ENCODE measurements around the gene CDKN2D.
A peak's percentile ranks its signal among the peaks of the same experiment; 100 is the strongest.
"Not testable (repeated sequence)": the region's sequence is repeated elsewhere in the genome, so short reads cannot be mapped to it uniquely, and the experiment has no call there.

The CDKN2D gene

GRCh38 chr19:10551006-10551405 is 17.8 kb downstream of the CDKN2D start:
- not testable (repeated sequence) for DNase-seq

- DNase-seq = no peak
Measured at GRCh38 chr19:10550336-10550735, 18.4 kb downstream of the CDKN2D start.

- DNase-seq = no peak
Measured at GRCh38 chr19:10549733-10550132, 19.0 kb downstream of the CDKN2D start.

GRCh38 chr19:10548746-10549276 is 20.0 kb downstream of the CDKN2D start:
- DNase-seq = no peak

- DNase-seq = no peak
Measured at GRCh38 chr19:10546817-10547216, 22.0 kb downstream of the CDKN2D start.

- DNase-seq = no peak
Measured at GRCh38 chr19:10544753-10545251, 24.0 kb downstream of the CDKN2D start.

GRCh38 chr19:10544242-10544752 is 24.5 kb downstream of the CDKN2D start:
- no peak for DNase-seq

- peak; percentile 34 for DNase-seq
Measured at GRCh38 chr19:10543420-10544241, 25.1 kb downstream of the CDKN2D start, which contains the start of gene ATG4D. ATG4D (plus strand) TSS chr19:10543904; CDS start chr19:10544091, 187 bp downstream.

GRCh38 chr19:10543059-10543419 is 25.7 kb downstream of the CDKN2D start:
- DNase-seq = no peak

- not testable (repeated sequence) for DNase-seq
Measured at GRCh38 chr19:10539016-10539415, 29.8 kb downstream of the CDKN2D start.

GRCh38 chr19:10538204-10538983 is 30.4 kb downstream of the CDKN2D start:
- DNase-seq = no peak

GRCh38 chr19:10537668-10538067 is 31.1 kb downstream of the CDKN2D start:
- no peak for DNase-seq

GRCh38 chr19:10535613-10536012 is 33.2 kb downstream of the CDKN2D start:
- no peak for DNase-seq

- no peak for DNase-seq
Measured at GRCh38 chr19:10533646-10534386, 35.0 kb downstream of the CDKN2D start.

GRCh38 chr19:10532457-10532856 is 36.3 kb downstream of the CDKN2D start:
- DNase-seq = no peak

GRCh38 chr19:10526887-10527286 is 41.9 kb downstream of the CDKN2D start:
- DNase-seq = not testable (repeated sequence)

- DNase-seq = no peak
Measured at GRCh38 chr19:10525636-10526035, 43.1 kb downstream of the CDKN2D start.

GRCh38 chr19:10523135-10523636 is 45.6 kb downstream of the CDKN2D start:
- no peak for DNase-seq

GRCh38 chr19:10521461-10522171 is 47.2 kb downstream of the CDKN2D start:
- no peak for DNase-seq

- no peak for DNase-seq
Measured at GRCh38 chr19:10520652-10521318, 48.0 kb downstream of the CDKN2D start.

GRCh38 chr19:10519421-10519820 is 49.4 kb downstream of the CDKN2D start:
- DNase-seq = no peak
